ENCODE data around the gene DPEP2. TPM values are rescaled to one million over a fixed set of nuclear protein-coding genes. Genes with fewer than 3 reads are reported as not detected.

Gene DPEP2
- total and polyA plus RNA-seq, 2 of the 13 experiments (the other 11 are each of a cell fraction or from before 2014, with no cell fraction given): 0.18 TPM; not detected in 1

GRCh38 chr16:67966549-67967182 is 32.6 kb downstream of the DPEP2 start (continued):
- TF ChIP-seq ZSCAN5A (CRISPR knock-in tag; IDR thresholded peaks at IDR 0.05; ENCODE audit: borderline replicate concordance): no peak
- TF ChIP-seq ZNF788 (CRISPR knock-in tag; IDR thresholded peaks at IDR 0.05; ENCODE audit: borderline replicate concordance): no peak
- TF ChIP-seq UBTF (CRISPR knock-in tag; IDR thresholded peaks at IDR 0.05): no peak; the same call in none of the 2 replicates
- TF ChIP-seq, protein P1, sequence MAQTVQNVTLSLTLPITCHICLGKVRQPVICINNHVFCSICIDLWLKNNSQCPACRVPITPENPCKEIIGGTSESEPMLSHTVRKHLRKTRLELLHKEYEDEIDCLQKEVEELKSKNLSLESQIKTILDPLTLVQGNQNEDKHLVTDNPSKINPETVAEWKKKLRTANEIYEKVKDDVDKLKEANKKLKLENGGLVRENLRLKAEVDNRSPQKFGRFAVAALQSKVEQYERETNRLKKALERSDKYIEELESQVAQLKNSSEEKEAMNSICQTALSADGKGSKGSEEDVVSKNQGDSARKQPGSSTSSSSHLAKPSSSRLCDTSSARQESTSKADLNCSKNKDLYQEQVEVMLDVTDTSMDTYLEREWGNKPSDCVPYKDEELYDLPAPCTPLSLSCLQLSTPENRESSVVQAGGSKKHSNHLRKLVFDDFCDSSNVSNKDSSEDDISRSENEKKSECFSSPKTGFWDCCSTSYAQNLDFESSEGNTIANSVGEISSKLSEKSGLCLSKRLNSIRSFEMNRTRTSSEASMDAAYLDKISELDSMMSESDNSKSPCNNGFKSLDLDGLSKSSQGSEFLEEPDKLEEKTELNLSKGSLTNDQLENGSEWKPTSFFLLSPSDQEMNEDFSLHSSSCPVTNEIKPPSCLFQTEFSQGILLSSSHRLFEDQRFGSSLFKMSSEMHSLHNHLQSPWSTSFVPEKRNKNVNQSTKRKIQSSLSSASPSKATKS (CRISPR knock-in tag; IDR thresholded peaks at IDR 0.05): no peak
- no peak for TF ChIP-seq RXRB (CRISPR knock-in tag; IDR thresholded peaks at IDR 0.05; ENCODE audit: borderline replicate concordance)
- TF ChIP-seq ZBTB43 (CRISPR knock-in tag; conservative IDR thresholded peaks at IDR 0.05): no peak
- no peak for TF ChIP-seq ZMYM4 (CRISPR knock-in tag; IDR thresholded peaks at IDR 0.05)
- no peak for TF ChIP-seq RAD21 (CRISPR knock-in tag; IDR thresholded peaks at IDR 0.05)
- TF ChIP-seq NFE2L2 (IDR thresholded peaks at IDR 0.05; ENCODE audit: low read length): no peak
- peak; percentile 46; the same call in 1 of the 2 replicates for TF ChIP-seq ZNF501 (CRISPR knock-in tag; IDR thresholded peaks at IDR 0.05)
- TF ChIP-seq, protein P2, sequence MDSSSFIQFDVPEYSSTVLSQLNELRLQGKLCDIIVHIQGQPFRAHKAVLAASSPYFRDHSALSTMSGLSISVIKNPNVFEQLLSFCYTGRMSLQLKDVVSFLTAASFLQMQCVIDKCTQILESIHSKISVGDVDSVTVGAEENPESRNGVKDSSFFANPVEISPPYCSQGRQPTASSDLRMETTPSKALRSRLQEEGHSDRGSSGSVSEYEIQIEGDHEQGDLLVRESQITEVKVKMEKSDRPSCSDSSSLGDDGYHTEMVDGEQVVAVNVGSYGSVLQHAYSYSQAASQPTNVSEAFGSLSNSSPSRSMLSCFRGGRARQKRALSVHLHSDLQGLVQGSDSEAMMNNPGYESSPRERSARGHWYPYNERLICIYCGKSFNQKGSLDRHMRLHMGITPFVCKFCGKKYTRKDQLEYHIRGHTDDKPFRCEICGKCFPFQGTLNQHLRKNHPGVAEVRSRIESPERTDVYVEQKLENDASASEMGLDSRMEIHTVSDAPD (CRISPR knock-in tag; IDR thresholded peaks at IDR 0.05): no peak
- TF ChIP-seq NR2F1 (CRISPR knock-in tag; IDR thresholded peaks at IDR 0.05): no peak
- TF ChIP-seq ZFP41 (CRISPR knock-in tag; IDR thresholded peaks at IDR 0.05; ENCODE audit: borderline replicate concordance): no peak
- TF ChIP-seq, protein P3, sequence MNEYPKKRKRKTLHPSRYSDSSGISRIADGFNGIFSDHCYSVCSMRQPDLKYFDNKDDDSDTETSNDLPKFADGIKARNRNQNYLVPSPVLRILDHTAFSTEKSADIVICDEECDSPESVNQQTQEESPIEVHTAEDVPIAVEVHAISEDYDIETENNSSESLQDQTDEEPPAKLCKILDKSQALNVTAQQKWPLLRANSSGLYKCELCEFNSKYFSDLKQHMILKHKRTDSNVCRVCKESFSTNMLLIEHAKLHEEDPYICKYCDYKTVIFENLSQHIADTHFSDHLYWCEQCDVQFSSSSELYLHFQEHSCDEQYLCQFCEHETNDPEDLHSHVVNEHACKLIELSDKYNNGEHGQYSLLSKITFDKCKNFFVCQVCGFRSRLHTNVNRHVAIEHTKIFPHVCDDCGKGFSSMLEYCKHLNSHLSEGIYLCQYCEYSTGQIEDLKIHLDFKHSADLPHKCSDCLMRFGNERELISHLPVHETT (CRISPR knock-in tag; conservative IDR thresholded peaks at IDR 0.05): no peak
- no peak for TF ChIP-seq ARID2 (CRISPR knock-in tag; IDR thresholded peaks at IDR 0.05; ENCODE audit: borderline replicate concordance)
- no peak for TF ChIP-seq ZFP36 (IDR thresholded peaks at IDR 0.05; ENCODE audit: borderline replicate concordance, low read depth, low read length, partially characterized antibody)

All from HepG2 (cell line).